DMS79 (cell line): Measurements from ENCODE around the gene FOXO6.
A peak's percentile ranks its signal among the peaks of the same experiment; 100 is the strongest.

ENCODE experiments used
- DNase-seq: peaks from one replicate; lab custom pipeline; 2025; lab: John Stamatoyannopoulos, UW

The FOXO6 gene

GRCh38 chr1:41360786-41361494 is at the start of gene FOXO6:
Gene FOXO6 (plus strand): TSS chr1:41361434.
- peak; percentile 93 for DNase-seq

- no peak for DNase-seq
These were observed 48.1 kb upstream of the FOXO6 start for GRCh38 chr1:41312991-41313645.

DNA sequence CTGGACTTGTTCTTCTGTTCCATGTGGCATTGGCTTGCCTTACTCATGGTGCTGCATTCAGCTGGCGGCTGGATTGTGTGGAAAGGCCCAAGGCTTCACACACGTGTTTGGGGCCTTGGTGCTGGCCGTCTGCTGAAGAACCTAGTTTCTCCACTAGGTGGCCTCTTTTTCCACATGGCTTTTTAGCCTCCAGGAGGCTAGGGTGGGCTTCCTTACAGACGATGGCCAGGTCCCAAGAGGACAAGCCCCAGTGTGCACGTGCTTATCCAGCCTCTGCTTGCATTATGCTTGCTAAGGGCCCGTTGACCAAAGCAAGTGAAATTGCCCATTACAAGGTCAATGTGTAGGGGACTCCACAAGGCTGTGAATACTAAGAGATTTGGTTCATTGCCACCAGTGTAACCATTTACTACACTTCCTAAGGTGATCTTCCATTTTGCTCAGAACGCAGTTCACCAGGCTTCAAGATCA is 47.5 kb upstream of the FOXO6 start:
- DNase-seq = no peak

- DNase-seq = peak; percentile 55
These were observed 46.7 kb upstream of the FOXO6 start for GRCh38 chr1:41314376-41315145.

DNA sequence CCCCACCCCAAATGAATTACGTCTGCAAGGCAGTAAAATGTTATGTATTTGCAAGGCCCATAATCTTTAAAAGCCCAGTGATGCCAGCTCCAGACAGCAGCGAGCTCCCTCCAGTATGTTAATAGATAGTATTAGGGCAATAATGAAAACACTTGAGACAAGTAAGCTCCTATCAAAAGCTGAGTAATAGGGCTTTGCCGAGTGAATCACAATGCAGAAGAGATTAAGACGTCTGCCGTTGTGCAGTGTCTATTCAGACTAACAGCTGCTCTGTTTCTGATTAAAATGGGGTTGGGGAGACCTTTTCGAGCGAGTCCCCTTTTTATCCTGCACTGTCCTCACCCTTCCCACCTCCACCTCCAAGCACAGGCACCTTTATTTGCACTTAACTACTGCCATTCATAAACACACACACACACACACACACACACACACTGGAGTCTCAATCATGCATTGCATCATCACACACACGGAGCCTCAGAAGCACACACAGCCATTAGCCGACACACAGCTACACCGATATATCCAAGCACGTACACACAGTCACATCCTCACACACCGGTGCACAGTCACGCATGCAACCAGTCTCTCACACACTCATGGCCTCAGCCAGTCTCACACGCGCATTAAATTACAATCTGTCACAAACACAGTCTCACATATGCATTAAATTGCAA is 46.0 kb upstream of the FOXO6 start:
- DNase-seq = peak; percentile 55

- DNase-seq = no peak
These were observed 45.4 kb upstream of the FOXO6 start for GRCh38 chr1:41315871-41316270.

- no peak for DNase-seq
These were observed 43.9 kb upstream of the FOXO6 start for GRCh38 chr1:41317361-41317760.

GRCh38 chr1:41318135-41318534 is 43.1 kb upstream of the FOXO6 start:
- DNase-seq = no peak

DNA sequence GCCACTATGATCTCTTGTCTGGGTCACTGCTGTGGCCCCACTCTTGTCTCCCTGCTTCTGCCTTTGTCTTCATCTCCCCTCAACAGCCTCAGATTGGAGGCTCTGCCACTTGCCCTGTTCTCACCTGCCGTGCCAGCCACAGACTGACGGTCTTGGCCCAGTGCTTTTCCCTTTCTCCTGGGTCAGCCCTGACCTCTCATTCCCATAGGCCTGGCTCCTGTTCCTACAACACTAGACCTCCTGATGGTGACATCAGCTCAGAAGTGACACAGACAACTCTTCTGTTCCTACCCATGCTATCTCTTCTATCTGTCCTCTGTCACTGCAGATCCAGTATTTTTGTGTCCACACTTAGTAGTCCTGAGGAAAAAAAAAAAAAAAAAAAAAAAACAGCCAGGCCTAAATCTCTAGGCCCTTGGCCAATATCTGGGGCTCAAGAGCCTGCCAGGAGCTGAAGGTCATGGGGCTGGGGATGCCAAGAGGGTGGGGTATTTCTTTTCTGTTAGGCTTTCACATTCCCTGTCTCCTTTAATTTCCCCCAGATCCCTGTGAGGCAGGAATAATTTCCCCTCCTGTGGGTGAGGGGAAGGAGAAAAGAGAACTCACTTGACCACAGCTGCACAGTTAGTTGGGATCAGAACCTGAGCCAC is 42.0 kb upstream of the FOXO6 start:
- no peak for DNase-seq

DNA sequence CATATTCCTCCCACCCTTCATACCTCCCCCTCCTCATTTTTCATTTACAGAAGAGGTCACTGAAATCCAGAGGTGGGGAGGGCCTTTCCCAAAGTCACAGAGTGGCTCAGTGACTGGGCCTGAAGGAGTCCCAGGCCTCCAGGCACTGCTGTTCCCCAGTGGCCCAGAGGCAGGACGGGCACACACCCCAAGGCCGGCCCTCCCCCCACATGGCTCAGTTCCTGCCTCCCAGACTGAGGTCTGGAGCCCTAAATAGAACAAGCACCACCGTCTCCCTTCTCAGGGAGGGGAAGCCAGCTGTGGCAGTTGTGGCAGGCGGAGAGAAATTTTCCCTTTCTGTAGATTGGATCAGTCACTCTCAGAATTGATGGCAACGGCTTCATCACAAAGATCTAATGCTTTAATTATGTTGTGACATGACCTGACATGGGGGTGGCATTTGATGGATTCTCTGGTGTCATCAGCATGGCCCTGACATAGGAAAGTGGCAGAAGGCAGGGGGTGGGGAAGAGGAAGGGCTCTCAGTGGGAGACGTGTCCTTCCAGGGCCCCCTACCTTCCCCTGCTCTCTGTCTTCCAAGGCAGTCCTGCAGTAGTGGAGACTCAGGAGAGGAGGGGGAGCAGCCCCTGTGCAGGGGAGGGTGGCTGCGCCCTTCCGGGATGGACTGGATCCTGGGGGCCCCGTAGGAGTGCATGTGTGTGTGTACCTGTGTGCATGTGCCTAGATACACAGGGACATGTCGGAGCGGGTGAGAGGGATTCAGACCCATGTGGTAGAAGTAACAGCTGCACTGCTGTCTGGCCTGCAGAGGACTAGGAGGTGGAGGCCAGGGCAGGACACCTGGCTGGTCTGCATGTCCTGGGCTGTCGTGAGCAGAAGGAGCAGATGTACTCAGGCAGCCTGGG is 41.2 kb upstream of the FOXO6 start:
- no peak for DNase-seq

DNA sequence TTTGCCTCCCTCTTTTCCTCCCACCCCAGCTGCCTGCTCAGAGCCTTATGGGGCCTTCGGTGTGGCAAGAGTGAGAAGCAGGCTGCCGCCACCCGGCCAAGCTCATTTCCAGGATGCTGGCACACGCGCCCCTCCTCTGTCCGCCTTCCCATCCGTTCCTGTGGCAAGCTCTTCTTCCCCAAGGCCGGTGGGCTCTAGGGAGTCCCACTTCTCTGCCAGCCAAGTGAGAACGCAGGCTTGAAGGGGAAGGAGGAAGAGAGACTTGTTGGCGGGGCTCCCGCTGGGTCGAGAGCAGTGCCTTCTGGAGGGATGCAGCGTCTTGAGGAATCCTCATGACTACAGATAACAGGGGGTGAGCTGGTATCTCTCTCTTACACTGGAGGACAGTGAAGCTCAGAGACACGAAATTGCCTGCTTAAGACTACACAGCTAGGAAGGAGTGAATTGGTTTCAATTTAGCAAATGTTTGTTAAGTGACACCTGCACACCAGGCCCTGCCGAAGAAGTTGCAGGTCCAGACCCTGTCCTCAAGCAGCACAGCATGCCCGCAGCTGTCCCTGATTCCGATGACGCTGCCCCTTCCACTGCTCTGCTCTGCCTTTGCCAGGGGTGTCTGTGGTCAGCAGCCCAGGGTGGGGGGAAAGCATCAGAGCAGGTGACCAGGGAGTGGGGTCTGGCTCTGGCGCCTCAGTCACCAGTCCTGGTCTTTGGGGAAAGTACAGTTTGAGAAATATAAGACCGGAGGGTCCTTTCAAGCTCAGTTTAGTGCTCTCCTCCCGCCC is 40.1 kb upstream of the FOXO6 start:
- no peak for DNase-seq

DNA sequence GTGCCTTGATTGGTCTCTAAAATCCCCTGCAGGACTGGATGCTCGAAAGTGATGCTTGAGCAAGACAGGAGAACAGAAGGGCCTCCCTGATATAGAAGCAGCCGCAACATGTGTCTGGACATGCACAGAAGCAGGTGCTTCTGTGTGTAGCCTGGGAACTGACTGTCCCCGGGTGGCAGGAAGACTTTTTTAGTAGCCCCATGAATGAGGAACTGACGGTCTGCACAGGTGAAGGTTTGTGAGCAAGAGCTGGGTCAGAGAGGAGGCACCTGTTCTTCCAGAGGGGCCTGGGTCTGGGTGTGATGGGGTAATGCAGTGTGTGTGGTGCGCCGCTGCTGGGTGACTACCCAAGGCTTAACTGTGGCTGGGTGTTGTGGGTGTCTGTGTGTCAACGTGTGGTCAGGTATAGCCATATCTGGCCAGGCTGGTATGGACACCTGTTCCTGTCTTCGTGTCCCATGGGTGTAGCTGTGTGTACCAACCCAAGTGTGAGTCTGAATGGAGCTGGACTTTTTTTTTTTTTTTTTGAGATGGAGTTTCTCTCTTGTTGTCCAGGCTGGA is 39.1 kb upstream of the FOXO6 start:
- no peak for DNase-seq

DNA sequence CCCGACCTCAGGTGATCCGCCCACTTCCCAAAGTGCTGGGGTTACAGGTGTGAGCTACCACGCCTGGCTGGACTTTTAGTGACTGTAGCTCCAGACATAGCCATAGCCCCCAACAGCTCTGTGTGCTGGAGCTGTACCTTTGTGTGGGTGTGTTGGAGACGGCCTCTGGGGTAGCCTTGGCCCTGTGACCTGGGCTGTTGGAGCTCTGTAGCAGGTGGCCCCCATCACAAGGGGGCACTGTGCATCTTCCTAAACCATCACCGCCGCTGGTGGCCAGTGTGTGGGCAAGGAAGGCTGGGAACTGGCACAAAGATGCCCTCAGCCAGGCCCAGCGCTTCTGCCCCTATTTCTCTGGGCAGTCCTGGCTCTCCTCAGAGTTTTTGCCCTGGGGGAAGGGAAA is 38.4 kb upstream of the FOXO6 start:
- DNase-seq = no peak

DNA sequence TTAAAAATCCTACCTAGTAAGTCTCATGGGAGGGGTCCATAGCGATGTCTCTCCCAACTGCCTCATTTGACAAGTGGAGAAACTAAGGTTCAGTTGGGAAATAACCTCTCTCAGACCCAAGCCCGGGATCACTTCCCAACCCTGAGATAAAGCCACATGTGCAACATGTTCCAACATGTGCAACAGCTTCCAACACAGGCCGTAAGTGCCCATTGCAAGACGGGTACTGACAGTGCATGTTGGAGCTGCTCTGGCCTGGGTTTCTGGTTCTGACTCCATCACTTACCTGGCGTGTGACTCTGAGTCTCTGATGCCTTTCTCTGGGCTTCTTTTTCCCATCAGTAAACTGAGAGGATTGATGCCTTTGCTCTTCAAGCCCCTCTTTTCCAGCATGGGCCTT is 38.0 kb upstream of the FOXO6 start:
- DNase-seq = no peak

- no peak for DNase-seq
These were observed 35.4 kb upstream of the FOXO6 start for GRCh38 chr1:41325801-41326200.

GRCh38 chr1:41327383-41327999 is 33.7 kb upstream of the FOXO6 start:
- DNase-seq = no peak

DNA sequence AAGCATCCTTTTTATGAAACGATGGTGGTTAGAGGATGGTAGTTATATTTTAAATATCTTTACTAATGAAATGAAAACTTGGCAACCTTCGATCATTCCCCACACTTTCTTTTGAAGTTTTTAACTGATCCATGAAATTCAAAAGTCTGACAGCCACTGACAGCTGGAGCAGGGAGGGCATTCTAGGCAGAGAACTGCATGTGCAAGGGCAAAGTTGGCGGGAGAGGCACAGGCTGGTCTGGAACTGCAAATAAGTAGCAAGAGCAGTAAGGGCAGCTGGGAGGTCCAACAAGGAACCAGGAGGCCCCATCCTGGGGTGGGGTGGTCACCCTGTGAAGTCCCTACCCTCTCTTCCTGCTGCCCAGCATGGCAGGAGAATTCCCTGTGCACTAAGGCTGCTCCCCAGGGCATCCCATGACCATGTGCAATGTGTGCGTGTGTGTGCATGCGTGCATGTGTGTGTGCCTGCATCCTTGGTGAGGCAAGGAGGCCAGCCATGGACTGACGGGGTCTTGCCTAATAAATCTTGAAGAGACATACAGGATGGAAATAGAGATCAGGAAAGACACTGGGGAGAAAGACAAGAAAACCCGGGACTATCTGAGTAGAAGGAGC is 33.1 kb upstream of the FOXO6 start:
- DNase-seq = no peak

DNA sequence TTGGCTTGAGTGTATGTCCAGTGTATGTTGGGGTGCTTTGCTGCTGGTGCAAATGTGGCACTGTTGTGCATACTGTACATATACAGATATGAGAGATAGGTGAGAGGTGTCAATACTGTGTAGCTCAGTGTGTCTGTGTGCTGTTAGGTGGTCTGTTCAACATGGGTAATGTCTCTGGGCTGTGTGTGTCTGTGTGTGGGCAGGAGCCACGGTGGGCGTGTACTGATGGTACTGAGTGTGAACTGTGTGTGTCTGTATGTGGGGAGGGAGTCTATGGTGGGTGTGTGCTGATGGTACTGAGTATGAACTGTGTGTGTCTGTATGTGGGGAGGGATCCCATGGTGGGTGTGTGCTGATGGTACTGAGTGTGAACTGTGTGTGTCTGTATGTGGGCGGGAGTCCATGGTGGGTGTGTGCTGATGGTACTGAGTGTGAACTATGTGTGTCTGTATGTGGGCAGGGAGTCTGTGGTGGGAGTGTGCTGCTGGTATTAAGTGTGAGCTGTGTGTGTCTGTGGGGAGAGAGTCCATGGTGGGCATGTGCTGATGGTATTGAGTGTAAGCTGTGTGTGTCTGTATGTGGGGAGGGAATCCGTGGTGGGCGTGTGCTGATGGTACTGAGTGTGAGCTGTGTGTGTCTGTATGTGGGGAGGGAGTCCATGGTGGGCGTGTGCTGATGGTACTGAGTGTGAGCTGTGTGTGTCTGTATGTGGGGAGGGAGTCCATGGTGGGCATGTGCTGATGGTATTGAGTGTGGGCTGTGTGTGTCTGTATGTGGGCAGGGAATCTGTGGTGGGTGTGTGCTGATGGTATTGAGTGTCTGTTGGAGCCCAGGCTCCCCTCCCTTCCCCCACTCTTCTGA is 32.2 kb upstream of the FOXO6 start:
- DNase-seq = no peak
